ENCODE data around the gene UNC5B.

Gene UNC5B

DNA sequence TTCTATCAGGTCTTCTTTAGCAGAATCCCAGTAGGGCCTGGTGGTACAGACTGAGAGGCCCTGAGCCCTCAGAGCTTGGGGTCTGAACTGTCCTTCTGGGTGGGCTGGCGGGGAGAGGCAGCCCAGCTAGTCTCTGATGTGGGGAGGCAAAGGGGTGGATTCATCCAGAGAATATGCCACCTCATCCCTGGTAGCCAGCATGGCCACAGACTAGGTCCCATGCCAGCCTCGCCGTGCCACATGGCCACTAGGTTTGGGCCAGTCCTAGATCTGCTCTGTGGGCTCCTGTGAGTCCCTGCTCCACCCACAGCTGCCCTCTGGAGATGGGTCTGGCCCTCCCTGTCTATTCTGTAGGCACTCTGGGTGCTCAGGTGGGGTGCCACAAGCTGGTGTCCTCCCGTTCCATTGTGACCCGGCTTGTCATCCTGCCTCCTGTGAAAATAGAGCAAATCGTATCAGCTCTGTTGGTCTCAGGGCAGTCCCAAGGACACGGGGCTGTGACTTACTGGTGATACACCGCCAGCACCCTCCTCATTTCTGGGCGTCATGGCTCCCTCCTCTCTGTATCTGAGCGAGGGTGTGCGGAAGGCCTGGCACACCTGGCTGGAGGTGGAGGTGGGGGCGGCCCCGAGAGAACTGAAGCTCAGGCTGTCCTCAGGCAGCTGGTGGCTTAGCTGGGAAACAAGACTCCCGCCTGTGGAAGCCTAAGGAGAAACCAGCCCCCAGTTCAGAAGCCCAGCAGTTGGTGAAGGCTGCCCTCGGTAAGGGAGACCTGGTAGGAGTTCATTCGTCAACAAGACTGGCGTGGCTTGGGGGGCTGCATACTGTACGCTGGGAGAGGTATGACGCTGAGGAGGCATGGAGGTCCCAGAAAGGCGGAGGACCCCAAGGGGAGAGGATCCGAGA is 33.3 kb downstream of the UNC5B start:
- Mint-ChIP-seq H3K4me1 (peaks cover 5 to 16% of the 10 kb centered on the region in 2 donors), H3K4me3 (no peak overlapping the region), H3K36me3 (no peaks in the 10 kb centered on the region), H3K27me3 (peaks cover 30 to 52% of the 10 kb centered on the region in 2 donors), H3K27ac (no peak overlapping the region), H3K9me3 (no peaks in the 10 kb centered on the region)
- DNase-seq (no peak), ATAC-seq (replicated peaks) (no peak)

DNA sequence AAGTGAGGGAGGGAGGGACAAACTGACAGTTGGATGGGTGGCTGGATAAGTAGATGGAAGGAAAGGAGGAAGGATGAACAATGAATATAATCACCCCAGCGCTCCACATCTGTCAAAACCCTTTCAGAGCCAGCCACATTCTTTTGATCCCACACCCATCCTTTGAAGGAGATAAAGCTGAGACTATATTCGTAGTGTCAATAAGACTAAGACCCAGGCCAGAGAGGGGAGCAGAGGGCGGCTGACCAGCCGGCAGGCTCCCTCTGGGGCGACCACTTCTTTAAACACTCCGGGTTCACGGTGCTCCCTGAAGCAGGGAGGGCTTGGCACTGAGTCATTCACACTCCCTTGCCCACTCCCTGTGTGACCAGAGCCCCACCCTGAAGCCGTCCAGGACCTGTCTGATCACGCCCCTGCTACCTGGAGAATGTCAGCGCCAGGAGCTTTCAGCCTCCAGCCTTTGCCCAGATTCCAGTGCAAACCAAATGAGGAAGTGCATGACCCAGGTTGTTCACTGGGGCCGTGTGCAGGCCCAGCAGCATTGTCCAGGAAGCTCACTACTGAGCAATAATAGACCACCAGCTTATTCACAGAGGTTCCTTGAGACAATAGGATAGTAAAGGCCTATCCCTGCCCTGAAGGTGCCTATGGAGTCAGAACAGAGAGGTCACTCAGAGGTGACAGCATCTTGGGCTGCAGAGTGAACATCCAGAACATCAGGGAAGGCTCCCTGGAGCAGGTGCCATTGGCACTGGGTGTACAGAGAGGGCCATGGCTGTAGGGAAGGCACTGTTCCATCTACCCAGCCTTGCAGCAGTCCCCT is 34.4 kb downstream of the UNC5B start:
- no peaks in the 10 kb centered on the region for H3K36me3 Mint-ChIP-seq
- ATAC-seq (replicated peaks) = no peak
- peaks cover 25 to 41% of the 10 kb centered on the region in 2 donors for H3K27me3 Mint-ChIP-seq
- DNase-seq = no peak
- H3K27ac Mint-ChIP-seq = no peak overlapping the region
- peaks cover 2 to 10% of the 10 kb centered on the region in 2 donors for H3K4me1 Mint-ChIP-seq
- no peak overlapping the region for H3K4me3 Mint-ChIP-seq
- no peaks in the 10 kb centered on the region for H3K9me3 Mint-ChIP-seq

DNA sequence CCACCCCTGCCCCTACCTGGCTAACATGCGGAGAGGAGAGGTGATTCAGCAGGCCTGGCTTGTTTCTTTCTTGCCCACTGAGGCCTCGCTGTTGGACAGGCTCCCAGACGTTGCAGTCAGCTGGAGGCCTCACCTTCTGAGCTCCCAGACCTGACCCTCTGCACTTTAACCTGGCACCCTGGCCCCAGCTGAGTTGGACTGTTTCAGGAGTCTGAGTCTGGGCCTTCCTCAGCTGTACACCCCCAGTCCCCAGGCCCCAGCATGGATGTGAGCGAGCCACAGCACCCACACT is 35.0 kb downstream of the UNC5B start:
- H3K4me1 Mint-ChIP-seq = peaks cover 2 to 10% of the 10 kb centered on the region in 2 donors
- H3K9me3 Mint-ChIP-seq = no peaks in the 10 kb centered on the region
- no peaks in the 10 kb centered on the region for H3K36me3 Mint-ChIP-seq
- H3K27ac Mint-ChIP-seq = no peak overlapping the region
- DNase-seq = no peak
- H3K4me3 Mint-ChIP-seq = no peak overlapping the region
- H3K27me3 Mint-ChIP-seq = peaks cover 25 to 37% of the 10 kb centered on the region in 2 donors
- no peak for ATAC-seq (replicated peaks)

DNA sequence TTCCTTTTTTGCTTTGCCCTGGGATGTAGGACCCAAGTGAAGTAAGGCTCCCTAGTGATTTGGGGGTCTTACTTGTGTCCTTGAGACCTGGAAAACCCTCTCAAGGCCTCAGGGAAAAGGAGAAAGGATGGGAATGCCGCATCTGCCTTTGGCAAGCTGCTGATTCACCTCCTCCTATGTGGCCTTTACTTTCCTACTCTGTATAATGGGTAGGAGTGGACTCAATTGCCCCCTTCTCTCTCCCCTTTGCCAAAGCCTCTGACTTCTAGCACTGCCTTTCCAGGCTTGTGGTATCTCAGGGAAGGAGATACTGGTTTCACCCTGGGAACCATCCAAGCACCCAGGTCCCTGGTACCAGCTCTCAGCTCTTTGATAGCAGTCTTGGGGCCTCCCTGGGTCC is 35.4 kb downstream of the UNC5B start:
- no peak for ATAC-seq (replicated peaks)
- Mint-ChIP-seq H3K4me1 (peaks cover 2 to 10% of the 10 kb centered on the region in 2 donors), H3K9me3 (no peaks in the 10 kb centered on the region), H3K27ac (no peak overlapping the region), H3K36me3 (no peaks in the 10 kb centered on the region), H3K27me3 (peaks cover 28 to 33% of the 10 kb centered on the region in 2 donors), H3K4me3 (no peak overlapping the region)
- no peak for DNase-seq

DNA sequence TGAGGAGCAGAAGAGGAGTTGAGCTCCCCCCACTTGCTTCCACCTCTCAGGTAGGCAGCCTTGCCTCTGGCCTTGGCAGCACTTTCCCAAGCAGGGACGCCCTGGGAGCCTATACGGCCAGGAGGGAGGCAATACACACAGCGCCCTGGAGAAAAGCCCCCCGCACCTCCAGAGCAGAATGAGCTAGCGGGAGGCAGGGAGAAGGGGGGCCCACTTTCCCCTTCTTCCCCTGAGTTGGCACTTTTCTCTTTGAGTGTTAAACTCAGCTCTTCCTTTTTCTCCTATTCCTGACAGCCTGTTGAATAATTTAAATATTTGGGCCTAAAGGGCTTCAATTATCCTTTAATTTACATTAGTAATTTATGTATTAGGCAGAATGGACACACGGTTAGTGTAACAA is 35.8 kb downstream of the UNC5B start:
- no peak overlapping the region for H3K4me3 Mint-ChIP-seq
- ATAC-seq (replicated peaks) = no peak
- H3K27me3 Mint-ChIP-seq = peaks cover 28 to 33% of the 10 kb centered on the region in 2 donors
- peaks cover 2 to 10% of the 10 kb centered on the region in 2 donors for H3K4me1 Mint-ChIP-seq
- H3K9me3 Mint-ChIP-seq = no peaks in the 10 kb centered on the region
- DNase-seq = no peak
- H3K36me3 Mint-ChIP-seq = no peaks in the 10 kb centered on the region
- H3K27ac Mint-ChIP-seq = no peak overlapping the region

DNA sequence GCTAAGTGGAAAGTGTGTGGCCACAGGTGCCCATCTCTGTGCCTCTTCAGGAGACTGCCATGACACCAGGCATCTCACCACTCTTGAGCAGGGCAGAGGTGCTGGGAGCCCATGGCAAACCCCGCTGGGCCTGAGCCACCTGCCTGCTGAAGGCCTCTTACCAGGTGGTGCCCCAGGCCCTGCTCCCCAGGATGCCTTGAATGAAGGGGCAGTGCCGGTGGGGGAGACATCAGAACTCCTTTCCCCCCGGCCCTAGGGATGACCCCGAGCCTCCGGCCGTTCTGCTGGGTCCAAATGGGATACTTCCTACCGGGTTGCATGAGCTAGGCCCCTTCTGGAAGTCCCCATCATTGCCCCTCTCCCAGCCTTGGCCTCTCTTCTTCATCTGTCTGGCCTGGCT is 37.6 kb downstream of the UNC5B start:
- no peak overlapping the region for H3K4me3 Mint-ChIP-seq
- H3K27me3 Mint-ChIP-seq = peaks cover 18 to 20% of the 10 kb centered on the region in 2 donors
- peaks cover 0 to 1% of the 10 kb centered on the region in 2 donors for H3K4me1 Mint-ChIP-seq
- H3K36me3 Mint-ChIP-seq = no peaks in the 10 kb centered on the region
- DNase-seq = no peak
- H3K9me3 Mint-ChIP-seq = no peaks in the 10 kb centered on the region
- ATAC-seq (replicated peaks) = no peak
- H3K27ac Mint-ChIP-seq = no peak overlapping the region

DNA sequence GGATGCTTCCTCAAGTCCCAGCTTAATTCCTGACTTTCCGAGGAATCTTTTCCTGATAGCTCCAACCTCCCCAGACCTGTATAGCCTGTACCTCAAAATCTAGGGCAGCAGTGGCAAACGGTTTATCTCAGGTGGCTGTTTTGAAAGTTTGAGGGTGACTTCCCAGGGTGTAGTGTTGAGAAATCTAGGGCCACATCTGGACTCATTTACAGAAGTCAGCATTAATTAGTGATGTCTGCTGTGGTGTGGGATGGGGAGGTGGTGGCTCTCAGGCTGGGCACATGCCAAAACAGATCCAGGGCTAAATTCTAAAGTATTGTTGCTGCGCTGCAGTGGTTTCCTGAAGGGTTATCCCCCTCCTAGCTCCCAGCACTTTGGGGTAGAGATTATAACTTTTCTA is 38.0 kb downstream of the UNC5B start:
- DNase-seq = no peak
- H3K4me3 Mint-ChIP-seq = no peak overlapping the region
- ATAC-seq (replicated peaks) = no peak
- no peak overlapping the region for H3K27ac Mint-ChIP-seq
- H3K27me3 Mint-ChIP-seq = peaks cover 16 to 17% of the 10 kb centered on the region in 2 donors
- H3K36me3 Mint-ChIP-seq = no peaks in the 10 kb centered on the region
- H3K4me1 Mint-ChIP-seq = no peaks in the 10 kb centered on the region
- no peaks in the 10 kb centered on the region for H3K9me3 Mint-ChIP-seq

DNA sequence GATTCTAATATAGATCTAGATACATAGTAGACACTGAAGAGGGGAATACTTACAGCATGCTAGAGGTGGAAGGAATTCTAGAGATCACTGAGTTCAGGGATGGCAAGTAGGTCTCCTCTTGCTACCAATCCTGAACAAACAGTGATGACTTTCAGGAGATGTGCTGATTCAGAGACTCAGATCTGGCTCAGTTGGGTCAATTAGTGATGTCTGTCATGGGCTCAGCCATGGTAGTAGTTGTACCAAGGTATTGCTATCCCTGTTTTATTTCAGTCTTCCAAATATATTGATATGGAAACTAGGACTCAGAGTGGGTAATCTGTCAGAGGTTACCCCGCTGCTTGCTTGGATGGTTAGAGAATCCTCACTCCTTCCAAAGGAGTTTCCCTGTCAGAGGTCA is 38.5 kb downstream of the UNC5B start:
- no peaks in the 10 kb centered on the region for H3K9me3 Mint-ChIP-seq
- no peaks in the 10 kb centered on the region for H3K36me3 Mint-ChIP-seq
- no peak overlapping the region for H3K4me3 Mint-ChIP-seq
- H3K27ac Mint-ChIP-seq = no peak overlapping the region
- H3K27me3 Mint-ChIP-seq = peaks cover 11 to 12% of the 10 kb centered on the region in 2 donors
- no peaks in the 10 kb centered on the region for H3K4me1 Mint-ChIP-seq
- ATAC-seq (replicated peaks) (no peak), DNase-seq (no peak)

DNA sequence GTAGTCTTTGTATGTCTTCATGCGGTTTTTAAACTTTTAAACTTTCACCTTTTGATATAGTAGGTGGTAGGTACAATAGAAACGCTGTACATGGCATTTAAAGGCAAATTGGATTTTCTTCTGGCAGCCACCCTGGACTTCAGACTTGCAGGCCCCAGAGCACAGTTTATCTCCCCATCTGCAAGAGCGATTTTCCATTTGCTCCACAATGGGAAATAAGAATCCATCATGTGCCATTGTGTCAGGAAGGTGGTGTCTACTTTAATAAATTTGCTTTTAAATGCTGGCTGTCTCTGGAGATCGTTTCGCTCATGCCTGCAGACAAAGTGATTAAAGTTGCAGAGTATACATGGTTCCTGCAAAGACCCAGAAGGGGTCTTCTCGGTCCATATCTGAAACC is 38.9 kb downstream of the UNC5B start:
- Mint-ChIP-seq H3K27ac (no peak overlapping the region), H3K4me3 (no peak overlapping the region), H3K9me3 (no peaks in the 10 kb centered on the region), H3K27me3 (peaks cover 8 to 11% of the 10 kb centered on the region in 2 donors), H3K4me1 (no peaks in the 10 kb centered on the region), H3K36me3 (no peaks in the 10 kb centered on the region)
- no peak for DNase-seq
- ATAC-seq (replicated peaks) = no peak

DNA sequence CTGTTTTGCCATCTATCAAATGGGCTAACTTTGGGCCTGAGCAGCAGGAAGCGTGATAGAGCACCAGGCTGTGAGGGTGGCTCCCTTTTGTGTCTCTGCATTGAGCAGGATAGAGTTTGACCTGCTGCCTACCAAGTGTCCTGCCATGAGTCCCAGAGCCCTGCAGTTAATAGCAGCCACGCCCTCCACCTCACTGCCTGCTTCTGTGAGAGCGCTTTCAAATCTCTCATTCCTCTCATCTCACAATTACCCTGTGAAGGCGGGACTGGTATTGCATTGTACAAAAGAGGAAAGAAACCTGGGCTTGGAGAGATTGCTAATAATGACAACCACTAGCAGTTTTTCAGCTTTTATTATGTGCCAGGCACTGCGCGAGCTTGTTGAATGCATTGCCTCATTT is 39.9 kb downstream of the UNC5B start:
- Mint-ChIP-seq H3K27me3 (peaks cover 12 to 19% of the 10 kb centered on the region in 2 donors), H3K4me3 (no peak overlapping the region), H3K9me3 (no peaks in the 10 kb centered on the region), H3K27ac (no peak overlapping the region), H3K4me1 (peaks cover 0 to 5% of the 10 kb centered on the region in 2 donors), H3K36me3 (no peaks in the 10 kb centered on the region)
- DNase-seq = no peak
- no peak for ATAC-seq (replicated peaks)

DNA sequence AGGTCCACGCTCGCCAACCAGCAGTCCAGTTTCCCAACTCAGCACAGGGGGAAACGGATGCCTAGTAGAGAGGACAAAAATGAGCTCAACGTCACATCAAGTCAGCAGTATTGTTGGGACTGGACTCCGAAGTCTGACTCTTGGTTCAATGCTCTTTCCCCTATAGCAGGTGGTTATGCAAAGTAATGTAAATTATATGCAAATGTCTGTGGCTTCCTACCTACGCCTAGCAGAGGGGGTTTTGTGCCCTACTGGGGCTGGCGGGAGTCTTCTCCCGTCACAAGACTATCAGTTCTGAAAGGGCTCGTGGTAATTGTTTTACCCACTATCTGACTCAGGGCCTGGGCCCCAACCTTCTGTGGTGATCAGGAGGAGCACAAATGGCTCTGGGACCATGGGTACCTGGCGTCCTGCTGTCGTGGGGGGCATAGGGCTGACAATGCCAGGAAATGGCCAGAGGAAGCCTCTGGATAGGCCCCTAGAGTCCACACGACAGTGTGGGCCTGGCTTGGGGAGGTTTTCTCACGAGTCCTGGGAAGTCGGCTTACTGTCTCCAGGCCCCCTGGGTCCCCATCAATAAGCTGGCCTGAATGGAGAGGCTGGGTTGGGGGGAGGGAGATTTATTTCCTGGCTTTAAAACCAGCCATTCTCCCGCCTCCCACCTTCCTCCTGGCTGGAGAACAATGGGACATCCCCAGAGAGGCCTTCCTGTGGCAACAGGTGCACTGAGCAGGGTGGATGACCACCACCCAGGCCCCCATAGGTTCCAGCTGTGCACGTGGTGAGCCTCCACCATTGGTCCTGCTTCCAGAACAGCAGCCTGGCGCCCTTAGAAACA is 41.8 kb downstream of the UNC5B start:
- H3K36me3 Mint-ChIP-seq = no peaks in the 10 kb centered on the region
- no peak overlapping the region for H3K4me3 Mint-ChIP-seq
- H3K4me1 Mint-ChIP-seq = peaks cover 0 to 5% of the 10 kb centered on the region in 2 donors
- peaks cover 16 to 33% of the 10 kb centered on the region in 2 donors for H3K27me3 Mint-ChIP-seq
- ATAC-seq (replicated peaks) (no peak), DNase-seq (no peak)
- no peaks in the 10 kb centered on the region for H3K9me3 Mint-ChIP-seq
- H3K27ac Mint-ChIP-seq = no peak overlapping the region

DNA sequence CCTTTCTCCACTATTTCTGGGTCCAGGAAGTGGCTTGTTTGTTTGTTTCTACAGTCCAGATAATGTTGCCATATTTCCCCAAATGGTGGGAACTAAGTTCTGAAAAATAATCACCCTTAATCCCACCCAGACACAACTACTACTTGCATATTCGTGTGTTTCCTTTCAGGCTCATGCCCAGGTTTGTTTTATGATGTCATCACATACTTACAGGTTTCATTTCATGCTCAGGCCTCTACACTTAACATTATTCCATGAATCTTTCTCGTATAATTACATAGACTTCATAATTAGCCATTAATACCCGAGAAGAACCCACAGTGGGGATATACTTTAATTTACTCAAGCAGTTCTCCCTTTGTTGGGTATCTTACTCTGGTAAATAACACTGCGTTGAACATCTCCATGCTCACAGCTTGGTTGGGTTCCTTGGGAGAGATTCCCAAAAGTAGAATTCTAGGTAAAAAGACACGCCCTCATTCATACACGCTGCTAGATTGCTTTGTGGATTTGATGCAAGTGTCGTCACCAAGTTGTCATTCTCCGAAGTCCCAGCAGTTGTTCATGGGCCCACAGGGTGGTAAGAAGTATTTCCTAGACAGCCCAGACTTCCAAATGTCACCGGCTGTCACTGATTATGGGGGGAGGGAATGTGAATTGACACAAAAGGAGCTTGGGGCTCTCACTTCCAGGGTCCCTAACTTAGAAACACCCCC is 42.6 kb downstream of the UNC5B start:
- Mint-ChIP-seq H3K9me3 (no peaks in the 10 kb centered on the region), H3K27ac (no peak overlapping the region), H3K4me1 (peaks cover 0 to 5% of the 10 kb centered on the region in 2 donors), H3K36me3 (no peaks in the 10 kb centered on the region), H3K4me3 (no peak overlapping the region), H3K27me3 (peaks cover 16 to 27% of the 10 kb centered on the region in 2 donors)
- ATAC-seq (replicated peaks) = no peak
- DNase-seq = no peak

DNA sequence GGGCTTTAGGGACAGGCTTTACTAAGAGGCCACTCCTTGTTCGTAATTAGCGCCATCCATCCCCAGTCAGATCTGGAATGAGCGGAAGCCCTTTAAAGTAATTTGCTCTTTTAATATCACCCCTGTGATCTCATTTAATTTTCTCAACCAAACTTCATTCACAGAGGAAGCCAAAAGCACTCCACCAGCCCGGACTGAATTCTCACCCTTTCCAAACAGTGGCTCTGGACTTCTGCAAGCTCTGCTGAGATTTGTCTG is 43.1 kb downstream of the UNC5B start:
- no peak for ATAC-seq (replicated peaks)
- H3K27ac Mint-ChIP-seq = no peak overlapping the region

More for the DNA sequence above, 43.1 kb downstream of the UNC5B start:
- H3K4me1 Mint-ChIP-seq = peaks cover 0 to 5% of the 10 kb centered on the region in 2 donors
- no peaks in the 10 kb centered on the region for H3K9me3 Mint-ChIP-seq
- H3K4me3 Mint-ChIP-seq = no peak overlapping the region
- no peak for DNase-seq
- no peaks in the 10 kb centered on the region for H3K36me3 Mint-ChIP-seq
- H3K27me3 Mint-ChIP-seq = peaks cover 16 to 29% of the 10 kb centered on the region in 2 donors
